A673 (cell line): ENCODE measurements around the gene SPATA9. TPM values are rescaled to one million over a fixed set of nuclear protein-coding genes. Genes with fewer than 3 reads are reported as not detected.

ENCODE experiments used
- BruUV-seq: library from RNA; stranded (reverse); fragments of 400-500 nt; replicated peaks from 2 replicates; lab custom pipeline; 2021; lab: Mats Ljungman, UMichigan
- CTCF ChIA-PET: fragments of 300-600 bp; sonication (Branson Sonifier 250); formaldehyde crosslinking; loops from one replicate; lab custom pipeline; 2022; ENCODE audit warnings: antibody characterized with exemption; lab: Charles Lee
- POLR2A ChIA-PET: fragments of 300-600 bp; sonication (Branson Sonifier 250); formaldehyde crosslinking; loops from one replicate; lab custom pipeline; 2022; ENCODE audit warnings: antibody characterized with exemption; ENCODE audit not compliant: low non-redundant PET; lab: Charles Lee
- DNase-seq: peaks from one replicate; pipeline ENCODE4 v3.0.0-alpha.2; 2015; ENCODE audit warnings: low spot score
- H3K27ac ChIP-seq: fragments of 200-600 bp; sonication (generic); 2 replicates; pipeline ENCODE4 v1.5.1; 2016; ENCODE audit warnings: mixed run types, low read depth, mild to moderate bottlenecking, mixed read lengths, antibody characterized with exemption, low read length; ENCODE audit not compliant: poor library complexity, severe bottlenecking
- H3K27me3 ChIP-seq: fragments of 200-600 bp; sonication (generic); replicated peaks from 2 replicates; pipeline ENCODE4 v1.6.1; 2017; ENCODE audit warnings: mixed run types, low read depth, mild to moderate bottlenecking, mixed read lengths, antibody characterized with exemption, low read length; ENCODE audit not compliant: insufficient read depth, poor library complexity
- H3K36me3 ChIP-seq: fragments of 200-600 bp; sonication (generic); 2 replicates; pipeline ENCODE4 v1.6.1; 2016; ENCODE audit warnings: mixed run types, mild to moderate bottlenecking, mixed read lengths, antibody characterized with exemption, low read length; ENCODE audit not compliant: insufficient read depth, poor library complexity, severe bottlenecking
- H3K4me1 ChIP-seq: fragments of 200-600 bp; sonication (generic); 2 replicates; pipeline ENCODE4 v1.6.1; 2017; ENCODE audit warnings: mixed run types, mild to moderate bottlenecking, mixed read lengths, antibody characterized with exemption, low read length; ENCODE audit not compliant: insufficient read depth, poor library complexity, severe bottlenecking
- H3K4me3 ChIP-seq: fragments of 200-600 bp; sonication (generic); 2 replicates; pipeline ENCODE4 v1.5.1; 2016; ENCODE audit warnings: low read depth, mixed run types, mild to moderate bottlenecking, mixed read lengths, low read length; ENCODE audit not compliant: poor library complexity, severe bottlenecking
- H3K9me3 ChIP-seq: fragments of 200-600 bp; sonication (generic); 2 replicates; pipeline ENCODE4 v1.6.1; 2016; ENCODE audit warnings: mixed run types, low read depth, mild to moderate bottlenecking, mixed read lengths, antibody characterized with exemption, low read length; ENCODE audit not compliant: poor library complexity, severe bottlenecking
- CTCF ChIP-seq: fragments of 300-800, 200-600 bp; sonication (generic); conservative IDR thresholded peaks from 2 replicates; pipeline ENCODE4 v1.5.1; 2017; ENCODE audit warnings: low read depth, mild to moderate bottlenecking, antibody characterized with exemption, low read length, moderate library complexity, mixed read lengths
- EZH2 ChIP-seq: fragments of 200-600 bp; sonication (generic); IDR thresholded peaks from 2 replicates; pipeline ENCODE4 v1.6.1; 2017; ENCODE audit warnings: borderline replicate concordance, low read depth, mild to moderate bottlenecking, mixed read lengths, antibody characterized with exemption, low read length; ENCODE audit not compliant: poor library complexity, severe bottlenecking
- intact Hi-C: fragments of 100-400 bp; cut with micrococcal nuclease; formaldehyde crosslinking; loops from one replicate; pipeline ENCODE4 v1.10.0; 2022; ENCODE audit not compliant: unreplicated experiment
- total RNA-seq: library from RNA; stranded (reverse); gene quantifications from 2 replicates; pipeline ENCODE4 v1.2.3, GENCODE V29; 2021

The SPATA9 gene
- total RNA-seq, 1 experiment from 2014 or later = not detected

GRCh38 chr5:95613514-95613913 is 69.3 kb downstream of the SPATA9 start:
- ChIA-PET POLR2A (no interaction called here), CTCF (no interaction called here)
- intact Hi-C loops = no loop called here
- BruUV-seq = no TSS peak
- Histone ChIP-seq H3K27ac (no peak overlapping the region), H3K4me1 (no peaks in the 10 kb centered on the region), H3K4me3 (no peak overlapping the region), H3K36me3 (no peaks in the 10 kb centered on the region), H3K9me3 (no peaks in the 10 kb centered on the region), H3K27me3 (no peaks in the 10 kb centered on the region)
- DNase-seq = no peak
- no peak for TF ChIP-seq CTCF
- TF ChIP-seq EZH2 = no peak

DNA sequence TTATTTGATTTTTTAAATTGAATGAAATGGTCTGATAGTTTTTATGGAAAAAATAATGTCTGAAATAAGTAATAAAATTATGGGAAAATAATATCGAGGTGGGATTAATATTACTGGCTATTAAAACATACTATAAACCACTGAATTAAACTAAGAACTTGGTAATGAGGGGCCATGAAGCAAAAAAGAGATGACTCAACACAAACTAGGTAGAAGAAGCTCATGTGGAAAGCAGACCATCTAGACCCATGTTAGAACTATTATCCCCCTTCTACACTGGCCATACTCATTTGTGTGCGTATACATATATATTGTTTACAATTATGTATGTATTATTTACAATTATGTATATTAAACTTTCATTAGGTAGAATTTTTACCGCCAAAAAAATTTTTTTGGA is 71.4 kb downstream of the SPATA9 start:
- H3K27ac ChIP-seq = no peak overlapping the region
- CTCF ChIA-PET = no interaction called here

DNA sequence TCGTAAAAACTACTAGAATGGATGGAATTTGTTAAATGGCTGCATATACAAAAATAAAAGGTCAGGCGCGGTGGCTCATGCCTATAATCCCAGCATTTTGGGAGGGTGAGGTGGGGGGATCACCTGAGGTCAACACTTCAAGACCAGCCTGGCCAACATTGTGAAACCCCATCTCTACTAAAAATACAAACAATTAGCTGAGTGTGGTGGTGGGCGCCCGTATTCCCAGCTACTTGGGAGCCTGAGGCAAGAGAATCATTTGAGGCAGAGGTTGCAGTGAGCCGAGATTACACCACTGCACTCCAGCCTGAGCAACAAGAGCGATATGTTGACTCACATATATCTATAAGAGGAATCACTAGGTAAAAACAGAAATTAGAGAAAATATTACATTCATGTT is 72.2 kb downstream of the SPATA9 start:
- H3K9me3 ChIP-seq = no peaks in the 10 kb centered on the region
- H3K27ac ChIP-seq = no peak overlapping the region
- ChIA-PET POLR2A (no interaction called here), CTCF (no interaction called here)
- H3K36me3 ChIP-seq = no peaks in the 10 kb centered on the region
- no peak for TF ChIP-seq EZH2
- TF ChIP-seq CTCF = no peak
- BruUV-seq = no TSS peak
- DNase-seq = no peak
- intact Hi-C loops = no loop called here
- no peaks in the 10 kb centered on the region for H3K4me1 ChIP-seq
- H3K27me3 ChIP-seq = no peaks in the 10 kb centered on the region
- no peak overlapping the region for H3K4me3 ChIP-seq

More for the DNA sequence above, 71.4 kb downstream of the SPATA9 start:
- POLR2A ChIA-PET = no interaction called here
- H3K36me3 ChIP-seq = no peaks in the 10 kb centered on the region
- no peaks in the 10 kb centered on the region for H3K27me3 ChIP-seq
- H3K4me1 ChIP-seq = no peaks in the 10 kb centered on the region
- DNase-seq = no peak
- H3K4me3 ChIP-seq = no peak overlapping the region
- intact Hi-C loops = no loop called here
- no peaks in the 10 kb centered on the region for H3K9me3 ChIP-seq
- TF ChIP-seq EZH2 (no peak), CTCF (no peak)
- BruUV-seq = no TSS peak
